Kidney epithelial cell (primary cell): ENCODE measurements around the gene TRAF3IP3. TPM values are rescaled to one million over a fixed set of nuclear protein-coding genes. Genes with fewer than 3 reads are reported as not detected.

Source experiments
- DNase-seq: peaks from one replicate; pipeline ENCODE4 v3.0.0-alpha.2; 2010; ENCODE audit warnings: low read depth
- H3K27me3 ChIP-seq: 2 replicates; pipeline ENCODE4 v1.6.0; 2011; ENCODE audit warnings: low read length; ENCODE audit not compliant: control insufficient read depth, insufficient read depth
- H3K36me3 ChIP-seq: 2 replicates; pipeline ENCODE4 v1.5.1; 2011; ENCODE audit warnings: low read length; ENCODE audit not compliant: control insufficient read depth, insufficient read depth
- H3K4me3 ChIP-seq: 2 replicates; pipeline ENCODE4 v1.5.1; 2011; ENCODE audit warnings: low read depth, mild to moderate bottlenecking, control low read depth, low read length
- CTCF ChIP-seq: IDR thresholded peaks from 2 replicates; pipeline ENCODE4 v1.5.1; 2011; ENCODE audit warnings: mild to moderate bottlenecking, moderate library complexity, low read length, control low read depth, inconsistent platforms; ENCODE audit not compliant: insufficient read depth, poor library complexity, severe bottlenecking
- total RNA-seq: library from RNA; depleted of rRNA; stranded (reverse); fragments of >200 nt; gene quantifications from 2 replicates; pipeline ENCODE4 v1.2.3, GENCODE V29; 2015

TRAF3IP3 gene
- not detected in 2 replicates for total RNA-seq

- no peak for TF ChIP-seq CTCF
- H3K36me3 ChIP-seq = no peaks in the 10 kb centered on the region
- H3K4me3 ChIP-seq = no peak within 1 kb of the TSS
- peaks cover 5% of the 10 kb centered on the region for H3K27me3 ChIP-seq
- DNase-seq = no peak
Measured at GRCh38 chr1:209755926-209756614, at the start of gene TRAF3IP3. Gene TRAF3IP3, plus strand, starts transcription at chr1:209756053. Its CDS starts 3,987 bp downstream, at chr1:209760040.

- H3K36me3 ChIP-seq = no peaks in the 10 kb centered on the region
- no peak overlapping the region for H3K4me3 ChIP-seq
- no peak for DNase-seq
- H3K27me3 ChIP-seq = peaks cover 3% of the 10 kb centered on the region
- no peak for TF ChIP-seq CTCF
Measured at GRCh38 chr1:209706622-209707021, 49.2 kb upstream of the TRAF3IP3 start.

GRCh38 chr1:209707308-209707707, 48.5 kb upstream of the TRAF3IP3 start:
- no peak overlapping the region for H3K4me3 ChIP-seq
- no peak for TF ChIP-seq CTCF
- no peaks in the 10 kb centered on the region for H3K36me3 ChIP-seq
- peaks cover 3% of the 10 kb centered on the region for H3K27me3 ChIP-seq
- DNase-seq = no peak

- peaks cover 3% of the 10 kb centered on the region for H3K27me3 ChIP-seq
Measured at GRCh38 chr1:209708297-209708696, 47.6 kb upstream of the TRAF3IP3 start.

GRCh38 chr1:209710093-209710492, 45.8 kb upstream of the TRAF3IP3 start:
- H3K4me3 ChIP-seq = no peak overlapping the region
- H3K27me3 ChIP-seq = no peaks in the 10 kb centered on the region
- TF ChIP-seq CTCF = no peak
- DNase-seq = no peak
- H3K36me3 ChIP-seq = no peaks in the 10 kb centered on the region

More at GRCh38 chr1:209708297-209708696, 47.6 kb upstream of the TRAF3IP3 start:
- no peak for TF ChIP-seq CTCF
- H3K36me3 ChIP-seq = no peaks in the 10 kb centered on the region
- H3K4me3 ChIP-seq = no peak overlapping the region
- no peak for DNase-seq

GRCh38 chr1:209710847-209711246, 45.0 kb upstream of the TRAF3IP3 start:
- no peak overlapping the region for H3K4me3 ChIP-seq
- no peak for DNase-seq
- H3K36me3 ChIP-seq = no peaks in the 10 kb centered on the region
- no peak for TF ChIP-seq CTCF
- H3K27me3 ChIP-seq = no peaks in the 10 kb centered on the region
